Glomerular visceral epithelial cell (primary cell): ENCODE results near the gene ARMC8.
A peak's percentile ranks its signal among the peaks of the same experiment; 100 is the strongest.
"Not testable (repeated sequence)": the region's sequence is repeated elsewhere in the genome, so short reads cannot be mapped to it uniquely, and the experiment has no call there.

Source experiments
- DNase-seq: peaks from one replicate; pipeline ENCODE4 v3.0.0-alpha.2; 2016; ENCODE audit errors: extremely low spot score

The ARMC8 gene

DNA sequence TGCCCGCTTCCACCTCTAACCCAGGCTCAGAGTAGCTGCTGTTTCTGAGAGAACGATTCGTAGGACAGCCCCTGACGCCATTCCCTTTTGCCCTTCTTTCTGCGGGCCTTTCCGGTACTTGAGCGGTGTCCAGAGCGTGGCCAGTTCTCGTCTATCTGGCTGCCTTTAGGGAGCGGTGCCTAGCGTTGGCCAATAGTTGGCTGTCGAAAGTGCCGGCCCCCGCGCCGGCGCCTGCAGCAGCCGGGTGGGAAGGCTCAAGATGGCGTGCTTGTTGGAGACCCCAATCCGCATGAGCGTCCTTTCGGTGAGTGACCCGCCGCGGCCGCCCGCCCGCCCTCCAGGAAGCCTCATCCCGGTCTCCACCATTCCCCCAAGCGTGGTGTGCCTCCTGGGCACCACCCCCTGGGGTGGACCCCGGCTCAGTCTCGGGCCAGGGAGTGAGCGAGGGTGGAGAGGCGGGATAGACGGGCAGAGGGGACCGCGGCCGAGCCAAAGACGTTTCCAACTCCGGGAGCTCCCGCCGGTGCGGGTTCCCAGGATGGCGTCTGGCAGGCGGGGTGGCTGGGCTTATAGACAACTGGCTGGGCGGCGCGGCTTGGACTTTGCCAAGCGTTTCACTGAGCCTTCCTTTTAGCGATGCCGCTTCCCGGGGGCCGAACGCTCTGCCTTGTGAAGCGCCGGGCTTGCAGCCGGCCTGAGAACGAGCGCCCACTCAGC lies at the start of gene ARMC8:
ARMC8 (plus strand) TSS at position 6 of the 717 bp plus-strand sequence; CDS start at position 260, 254 bp downstream.
- DNase-seq = peak; percentile 33

DNA sequence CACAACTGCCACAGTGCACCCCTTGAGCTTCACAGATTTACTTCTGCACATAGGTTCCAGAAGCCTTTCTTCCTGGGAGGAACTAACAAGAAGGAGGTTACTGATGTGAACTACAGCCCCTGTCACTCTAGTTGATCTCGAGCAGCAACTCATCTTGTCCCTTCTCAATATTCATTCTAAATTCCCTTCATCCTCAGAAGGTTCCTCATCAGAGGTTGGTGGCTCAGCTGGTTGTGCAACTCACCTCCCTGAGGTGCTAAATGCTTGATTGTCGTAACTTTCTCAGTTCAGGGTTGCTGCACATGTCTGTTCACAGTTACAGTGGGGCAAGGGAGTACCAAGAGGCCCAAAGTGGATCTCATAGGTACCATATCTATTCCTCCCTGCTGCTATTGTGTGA lies 49.2 kb upstream of the ARMC8 start:
- DNase-seq = no peak

DNA sequence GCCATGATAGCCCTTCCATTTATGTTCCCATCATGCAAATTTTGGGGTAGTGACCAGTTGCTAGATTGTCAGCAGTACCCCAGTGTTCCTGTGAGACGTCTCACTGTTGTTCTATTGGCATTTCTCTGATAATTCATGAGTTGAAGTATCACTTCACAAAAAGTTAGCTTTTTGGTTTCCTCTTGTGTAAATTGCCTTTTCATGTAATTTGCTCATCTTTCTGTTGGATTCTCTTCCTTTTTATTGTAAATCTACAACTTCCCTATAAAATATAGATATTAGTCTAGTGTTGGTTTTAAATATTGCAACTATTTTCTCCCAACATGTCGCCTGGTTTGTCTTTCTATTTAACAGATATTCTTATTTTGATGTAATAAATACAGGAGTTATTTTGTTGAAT lies 47.4 kb upstream of the ARMC8 start:
- no peak for DNase-seq

DNA sequence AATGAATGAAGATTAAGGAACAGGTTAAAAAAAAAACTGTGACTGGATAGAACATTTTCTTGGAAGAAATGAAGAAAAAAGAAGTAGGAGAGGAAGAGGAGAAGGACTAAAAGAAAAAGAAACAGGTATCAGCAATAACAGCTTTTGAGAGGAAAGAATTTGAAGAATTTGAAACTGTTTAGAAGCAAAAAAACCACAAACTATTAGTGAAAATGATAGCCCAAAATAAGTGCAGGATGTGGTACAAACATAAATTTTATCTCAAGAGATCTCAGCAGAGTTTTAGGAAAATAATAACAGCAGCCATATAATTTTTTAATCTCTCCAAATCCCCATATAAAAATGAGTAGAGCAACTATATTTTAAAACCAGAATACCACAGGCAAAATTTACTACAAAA lies 46.2 kb upstream of the ARMC8 start:
- DNase-seq = no peak

GRCh38 chr3:138142181-138142580 lies 44.9 kb upstream of the ARMC8 start:
- DNase-seq = not testable (repeated sequence)

DNA sequence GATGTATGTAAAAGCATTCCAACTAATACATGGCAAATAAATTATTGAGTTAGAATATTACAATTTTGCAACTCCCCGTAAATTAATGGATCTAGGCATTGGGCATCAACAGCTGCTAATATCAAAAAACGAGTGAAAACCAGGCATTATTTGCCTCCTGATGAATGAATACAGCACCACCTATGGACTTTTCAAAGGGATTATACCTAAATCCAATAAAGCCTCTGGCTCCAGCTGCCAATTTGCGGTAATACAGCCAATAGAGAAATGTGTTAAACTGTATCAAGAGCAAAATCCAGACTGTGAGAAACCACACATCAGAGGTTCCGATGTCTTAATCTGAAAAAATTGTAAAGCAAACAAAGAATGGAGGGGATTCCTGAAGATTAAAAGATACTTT lies 38.6 kb upstream of the ARMC8 start:
- DNase-seq = no peak

DNA sequence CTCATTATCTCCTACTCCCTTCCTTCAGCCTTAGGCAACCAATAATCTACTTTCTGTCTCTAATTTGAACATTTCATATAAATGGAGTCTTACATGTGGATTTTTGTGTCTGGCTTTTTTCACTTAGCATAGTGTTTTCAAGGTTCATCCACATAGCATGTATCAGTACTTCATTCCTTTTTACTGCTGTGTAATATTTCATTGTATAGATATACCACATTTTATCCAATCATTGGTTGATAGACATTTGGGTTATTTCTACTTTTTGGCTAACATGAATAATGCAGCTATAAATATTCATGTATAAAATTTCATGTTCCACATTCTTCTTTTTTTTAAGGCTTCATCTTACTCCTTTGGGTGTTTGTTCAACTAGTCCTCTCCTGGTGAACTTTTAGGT lies 32.6 kb upstream of the ARMC8 start:
- DNase-seq = no peak

DNA sequence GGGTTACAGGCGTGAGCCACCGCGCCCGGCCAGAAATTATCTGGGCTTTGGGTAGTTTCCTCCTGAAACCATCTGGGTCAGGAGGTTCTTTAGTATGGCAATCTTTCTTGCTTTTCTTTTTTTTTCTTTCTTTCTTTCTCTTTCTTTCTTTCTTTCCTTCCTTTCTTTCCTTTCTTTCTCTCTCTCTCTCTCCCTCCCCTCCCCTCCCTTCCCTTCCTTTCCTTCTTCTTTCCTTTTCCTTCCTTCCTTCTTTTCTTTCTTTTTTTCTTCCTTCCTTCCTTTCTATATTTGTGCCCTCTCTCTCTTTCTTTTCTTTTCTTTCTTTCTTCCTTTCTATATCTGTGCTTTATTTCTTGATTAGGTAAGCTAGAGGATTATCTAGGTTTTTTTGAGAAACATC lies 29.4 kb upstream of the ARMC8 start:
- DNase-seq = no peak

DNA sequence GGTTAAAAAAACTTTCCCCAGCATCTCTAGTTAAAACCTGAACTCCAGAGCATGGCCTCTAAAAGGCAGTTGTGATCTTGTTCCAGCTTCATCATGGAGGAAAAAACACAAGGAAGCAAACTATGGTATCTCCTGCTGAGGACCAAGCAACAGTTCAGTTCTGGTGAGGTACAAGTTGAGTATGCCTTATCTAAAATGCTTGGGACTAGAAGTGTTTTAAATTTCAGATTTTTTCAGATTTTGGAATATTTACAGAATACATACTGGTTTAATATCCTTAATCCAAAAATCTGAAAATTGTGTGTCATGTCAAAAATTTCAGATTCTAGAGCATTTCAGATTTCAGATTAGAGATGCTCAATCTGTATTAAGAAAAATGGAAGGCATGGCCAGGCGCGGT lies 22.0 kb upstream of the ARMC8 start:
- DNase-seq = no peak

DNA sequence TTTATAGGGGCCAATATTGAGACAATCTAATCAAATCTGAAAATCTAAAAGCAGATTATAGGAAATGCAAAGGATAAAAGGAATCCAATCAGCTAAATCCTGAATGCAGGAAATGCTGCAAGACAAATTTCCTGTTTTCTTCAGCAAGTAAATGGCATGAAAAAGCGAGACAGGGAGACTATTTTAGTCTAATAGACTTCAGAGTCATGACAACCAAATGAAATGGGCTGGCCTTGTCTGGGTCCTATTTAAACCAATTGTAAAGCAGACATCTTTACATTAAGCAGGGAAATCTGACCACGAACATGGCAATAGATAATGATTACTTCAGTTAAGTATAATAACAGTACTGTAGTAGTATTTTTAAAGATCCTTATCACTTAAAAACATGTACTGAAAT lies 14.5 kb upstream of the ARMC8 start:
- no peak for DNase-seq

- DNase-seq = peak; percentile 5
These were observed 13.2 kb upstream of the ARMC8 start for GRCh38 chr3:138173769-138174420.

DNA sequence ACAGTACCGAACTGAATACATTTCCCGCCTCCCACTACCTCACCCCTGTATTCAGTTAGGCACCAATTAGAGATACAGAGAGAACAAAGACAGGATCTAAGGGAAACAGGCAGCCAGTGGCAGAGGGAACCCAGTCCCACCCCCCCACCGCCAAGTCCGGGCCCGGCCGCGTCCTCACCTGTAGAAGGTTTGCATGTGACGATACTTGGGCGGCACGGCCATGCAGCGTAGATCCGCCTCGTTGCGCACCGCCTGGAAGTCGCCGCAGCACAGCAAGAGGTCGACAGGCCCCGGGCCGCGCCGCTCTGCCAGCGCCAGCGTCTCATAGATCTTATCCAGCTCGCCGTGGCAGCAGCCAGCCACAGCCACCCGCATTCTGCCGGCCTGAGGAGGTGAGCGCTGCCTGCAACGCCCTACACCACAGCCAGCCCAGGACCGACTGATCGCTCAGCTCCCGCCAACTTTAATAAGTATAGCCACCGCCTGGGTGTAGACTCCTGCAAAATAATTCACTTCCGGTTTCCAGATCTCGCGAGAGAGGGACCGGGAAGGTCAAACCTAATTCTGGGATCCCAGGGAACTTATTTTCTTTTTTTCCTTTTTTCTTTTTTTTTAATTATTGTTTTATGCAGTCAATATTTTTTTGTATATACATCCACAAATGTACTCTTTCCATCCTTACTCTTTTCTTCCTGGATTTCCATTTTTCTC lies 12.5 kb upstream of the ARMC8 start, which contains the start of gene DBR1:
DBR1 (minus strand) TSS at position 501 of the 711 bp plus-strand sequence; CDS start at position 375, 126 bp downstream.
- DNase-seq = peak; percentile 86

DNA sequence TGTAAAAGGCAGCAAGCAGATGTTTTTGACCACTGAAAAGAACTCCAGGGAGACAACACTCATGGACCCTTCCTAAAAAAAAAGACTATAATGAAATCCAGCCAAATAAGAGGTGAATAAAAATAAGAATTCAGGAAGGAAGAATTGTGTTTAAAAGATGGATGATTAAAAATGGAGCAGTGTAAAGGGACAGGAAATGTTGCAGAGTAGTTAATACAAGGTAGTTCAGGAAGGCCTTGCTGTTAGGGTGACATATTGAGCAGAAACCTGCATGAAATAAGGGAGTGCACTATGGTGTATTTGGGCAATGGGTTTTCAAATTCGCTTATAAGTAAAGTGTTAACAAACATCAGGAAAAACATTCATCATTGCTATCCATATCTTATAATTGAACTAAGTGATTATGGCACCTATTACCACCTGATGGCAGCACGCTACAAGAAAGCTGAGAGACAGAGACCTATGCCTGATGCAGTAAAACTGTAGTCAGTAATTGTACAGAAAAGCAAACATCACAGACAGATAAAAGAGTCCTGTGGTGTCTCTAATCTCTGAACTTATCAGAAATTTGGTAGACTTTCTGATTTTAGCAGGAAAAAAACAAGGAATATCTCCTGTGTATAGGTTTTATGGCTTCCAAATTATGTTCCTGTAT lies 6.6 kb upstream of the ARMC8 start:
- peak; percentile 42 for DNase-seq

DNA sequence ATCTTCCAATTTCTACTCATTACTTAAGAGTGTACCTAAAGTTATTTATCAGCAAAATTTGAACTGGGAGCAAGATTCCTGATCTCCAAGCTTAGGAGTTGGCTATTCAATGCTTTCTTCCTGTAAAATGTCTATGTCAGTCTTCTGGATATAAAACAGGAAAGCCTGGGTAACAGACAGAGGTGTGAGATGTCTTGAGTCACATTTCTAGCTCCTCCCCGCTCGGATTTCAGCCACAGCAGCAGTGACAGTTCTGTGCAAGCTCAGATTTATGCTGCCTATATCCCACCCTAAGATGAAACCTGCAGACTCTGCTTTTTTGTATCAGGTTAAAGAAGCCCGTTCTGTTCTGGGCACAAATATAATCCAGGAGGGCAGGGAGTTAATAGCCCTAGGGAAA lies 2.1 kb upstream of the ARMC8 start:
- peak; percentile 19 for DNase-seq

GRCh38 chr3:138186221-138186620 lies 880 bp upstream of the ARMC8 start:
- no peak for DNase-seq

GRCh38 chr3:138186803-138187295 lies 252 bp upstream of the ARMC8 start:
- DNase-seq = peak; percentile 88

- DNase-seq = peak; percentile 41
These were observed 1.1 kb downstream of the ARMC8 start for GRCh38 chr3:138188013-138188730.

DNA sequence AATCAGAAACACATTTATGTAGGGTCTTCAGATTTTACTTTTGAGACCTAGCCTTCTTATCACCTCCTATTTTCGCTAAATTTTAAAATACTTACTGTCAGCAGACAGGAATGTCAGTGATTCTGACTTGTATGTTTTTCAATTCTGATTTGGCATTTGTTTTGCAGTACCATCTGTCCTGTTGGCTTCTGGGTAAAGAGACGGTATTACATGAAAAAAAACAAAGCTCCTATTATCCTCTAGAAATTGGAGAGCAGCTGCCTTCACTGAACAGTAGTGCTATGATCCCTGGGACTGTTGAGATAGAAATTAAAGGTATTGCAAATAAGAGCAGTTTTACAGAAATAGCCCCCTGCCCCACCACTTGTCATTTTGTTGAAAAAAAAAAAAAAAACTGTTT lies 8.4 kb downstream of the ARMC8 start:
- no peak for DNase-seq

- DNase-seq = no peak
These were observed 8.9 kb downstream of the ARMC8 start for GRCh38 chr3:138196023-138196422.

GRCh38 chr3:138197058-138197457 lies 10.0 kb downstream of the ARMC8 start:
- peak; percentile 21 for DNase-seq

GRCh38 chr3:138197524-138197923 lies 10.4 kb downstream of the ARMC8 start:
- no peak for DNase-seq
